Measurements from ENCODE around the gene S100A9. TPM values are rescaled to one million over a fixed set of nuclear protein-coding genes. Genes with fewer than 3 reads are reported as not detected.
"Not testable (repeated sequence)": the region's sequence is repeated elsewhere in the genome, so short reads cannot be mapped to it uniquely, and the experiment has no call there.

S100A9 gene
- total and polyA plus RNA-seq, 2 of the 4 experiments (the other 2 are of a cell fraction): not detected

GRCh38 chr1:153405825-153406599 is 48.4 kb downstream of the S100A9 start:
- H3K9ac ChIP-seq (ENCODE audit: low read depth, low read length); H4K91ac ChIP-seq (ENCODE audit: insufficient read depth, low read depth, low read length); H2BK5ac ChIP-seq (ENCODE audit: low read depth, low read length, poor library complexity, severe bottlenecking); H3K36me3 ChIP-seq (ENCODE audit: control insufficient read depth, insufficient read depth, low read length); H3K27me3 ChIP-seq (ENCODE audit: control insufficient read depth, insufficient read depth, low read length); H3K14ac ChIP-seq (replicated peaks; ENCODE audit: low read depth, low read length); H4K5ac ChIP-seq (ENCODE audit: low read depth, low read length); H2AK5ac ChIP-seq (ENCODE audit: low read depth, low read length); H3K79me1 ChIP-seq (ENCODE audit: low read depth in 1 of 2, low read length in 2 of 2); H3K9me1 ChIP-seq (ENCODE audit: insufficient read depth, low read length); in situ Hi-C loops (cut with MboI; ENCODE audit: low sequenced_read_pairs); H2BK120ac ChIP-seq (ENCODE audit: low read depth, low read length); intact Hi-C loops (cut with micrococcal nuclease); H3K4ac ChIP-seq (ENCODE audit: low read depth, low read length); DNase-seq; H2AK9ac ChIP-seq (replicated peaks; ENCODE audit: low read depth, low read length, poor library complexity); H3K4me2 ChIP-seq (ENCODE audit: low read depth, low read length); H4K20me1 ChIP-seq (ENCODE audit: insufficient read depth, low read length); BruUV-seq (replicated peaks); H3K56ac ChIP-seq (ENCODE audit: extremely low read depth, insufficient read depth, low read length); H2BK15ac ChIP-seq (ENCODE audit: low read depth, low read length); H3K9me3 ChIP-seq (ENCODE audit: control insufficient read depth, insufficient read depth, low read length); H2BK20ac ChIP-seq (ENCODE audit: low read depth, low read length); ATAC-seq (ENCODE audit: low read depth); H3K4me1 ChIP-seq (ENCODE audit: control insufficient read depth, insufficient read depth, low read length); H3K4me3 ChIP-seq (ENCODE audit: insufficient read depth, low read depth, low read length); H3K27ac ChIP-seq (ENCODE audit: insufficient read depth, low read length); H4K8ac ChIP-seq (ENCODE audit: low read depth in 2 of 2, low read length in 2 of 2); POLR2A ChIA-PET (ENCODE audit: unreplicated experiment); H2AFZ ChIP-seq (replicated peaks; ENCODE audit: low read length, poor library complexity); CTCF ChIA-PET; dilution Hi-C loops (cut with HindIII; ENCODE audit: low sequenced_read_pairs, unreplicated experiment); H3K18ac ChIP-seq (ENCODE audit: low read depth, low read length); H3K23ac ChIP-seq (ENCODE audit: low read depth, low read length): not testable (repeated sequence)
- 43% methylated on average over 3 of the region's 6 CpGs; no CpG with 5 or more reads in 1 of the 2 experiments for WGBS, 2 experiments (ENCODE audit: extremely low coverage in 2 of 2, insufficient read length in 1 of 2)

GRCh38 chr1:153407274-153407673 is 49.6 kb downstream of the S100A9 start:
- H3K9ac ChIP-seq (ENCODE audit: low read depth, low read length); H3K4me1 ChIP-seq (ENCODE audit: control insufficient read depth, insufficient read depth, low read length); ATAC-seq (ENCODE audit: low read depth); H3K27me3 ChIP-seq (ENCODE audit: control insufficient read depth, insufficient read depth, low read length); POLR2A ChIA-PET (ENCODE audit: unreplicated experiment); H3K14ac ChIP-seq (replicated peaks; ENCODE audit: low read depth, low read length); H2BK5ac ChIP-seq (ENCODE audit: low read depth, low read length, poor library complexity, severe bottlenecking); DNase-seq; H3K18ac ChIP-seq (ENCODE audit: low read depth, low read length); H2AK5ac ChIP-seq (ENCODE audit: low read depth, low read length); H3K4ac ChIP-seq (ENCODE audit: low read depth, low read length); H2AK9ac ChIP-seq (replicated peaks; ENCODE audit: low read depth, low read length, poor library complexity); H4K91ac ChIP-seq (ENCODE audit: insufficient read depth, low read depth, low read length); intact Hi-C loops (cut with micrococcal nuclease); H2AFZ ChIP-seq (replicated peaks; ENCODE audit: low read length, poor library complexity); H3K4me2 ChIP-seq (ENCODE audit: low read depth, low read length); H4K20me1 ChIP-seq (ENCODE audit: insufficient read depth, low read length); H2BK15ac ChIP-seq (ENCODE audit: low read depth, low read length); CTCF ChIA-PET; H4K8ac ChIP-seq (ENCODE audit: low read depth in 2 of 2, low read length in 2 of 2); H2BK120ac ChIP-seq (ENCODE audit: low read depth, low read length); in situ Hi-C loops (cut with MboI; ENCODE audit: low sequenced_read_pairs); H2BK20ac ChIP-seq (ENCODE audit: low read depth, low read length); H4K5ac ChIP-seq (ENCODE audit: low read depth, low read length); H3K27ac ChIP-seq (ENCODE audit: insufficient read depth, low read length); H3K79me1 ChIP-seq (ENCODE audit: low read depth in 1 of 2, low read length in 2 of 2); H3K23ac ChIP-seq (ENCODE audit: low read depth, low read length); H3K4me3 ChIP-seq (ENCODE audit: insufficient read depth, low read depth, low read length); H3K9me3 ChIP-seq (ENCODE audit: control insufficient read depth, insufficient read depth, low read length); BruUV-seq (replicated peaks); dilution Hi-C loops (cut with HindIII; ENCODE audit: low sequenced_read_pairs, unreplicated experiment); H3K9me1 ChIP-seq (ENCODE audit: insufficient read depth, low read length); H3K36me3 ChIP-seq (ENCODE audit: control insufficient read depth, insufficient read depth, low read length); H3K56ac ChIP-seq (ENCODE audit: extremely low read depth, insufficient read depth, low read length): not testable (repeated sequence)
- WGBS, 2 experiments (ENCODE audit: extremely low coverage in 2 of 2, insufficient read length in 1 of 2): 0% methylated on average over 1 of the region's 11 CpGs; no CpG with 5 or more reads in 1 of the 2 experiments
